Dermis blood vessel endothelial cell (primary cell): ENCODE results near the gene PRKG1. TPM values are rescaled to one million over a fixed set of nuclear protein-coding genes. Genes with fewer than 3 reads are reported as not detected.
A peak's percentile ranks its signal among the peaks of the same experiment; 100 is the strongest.
"Not testable (repeated sequence)": the region's sequence is repeated elsewhere in the genome, so short reads cannot be mapped to it uniquely, and the experiment has no call there.

Experiments
- DNase-seq: peaks from one replicate; pipeline ENCODE4 v3.0.0; 2010
- total RNA-seq: library from RNA; depleted of rRNA; stranded (reverse); fragments of >200 nt; gene quantifications from 2 replicates; pipeline ENCODE4 v1.2.3, GENCODE V29; 2014

PRKG1 gene
- total RNA-seq, 1 donor from 2014 or later: 4.1 TPM

- DNase-seq: no peak
Observed at GRCh38 chr10:51228714-51229100, 154.4 kb downstream of the PRKG1 start.

- DNase-seq: no peak
Observed at GRCh38 chr10:51230887-51231585, 156.7 kb downstream of the PRKG1 start.

- DNase-seq: no peak
Observed at GRCh38 chr10:51231754-51232153, 157.5 kb downstream of the PRKG1 start.

- DNase-seq: no peak
Observed at GRCh38 chr10:51233337-51234100, 159.2 kb downstream of the PRKG1 start.

GRCh38 chr10:51235865-51236264 is 161.6 kb downstream of the PRKG1 start:
- no peak for DNase-seq

GRCh38 chr10:51239006-51239405 is 164.7 kb downstream of the PRKG1 start:
- DNase-seq: no peak

GRCh38 chr10:51241461-51241860 is 167.2 kb downstream of the PRKG1 start:
- DNase-seq: no peak

- no peak for DNase-seq
Observed at GRCh38 chr10:51242393-51242792, 168.1 kb downstream of the PRKG1 start.

- DNase-seq: no peak
Observed at GRCh38 chr10:51244309-51244708, 170.0 kb downstream of the PRKG1 start.

GRCh38 chr10:51244748-51245490 is 170.6 kb downstream of the PRKG1 start:
- DNase-seq: peak; percentile 1

GRCh38 chr10:51246156-51246555 is 171.9 kb downstream of the PRKG1 start:
- no peak for DNase-seq

GRCh38 chr10:51250278-51250920 is 176.1 kb downstream of the PRKG1 start:
- no peak for DNase-seq

- DNase-seq: peak; percentile 8
Observed at GRCh38 chr10:51251110-51251509, 176.8 kb downstream of the PRKG1 start.

GRCh38 chr10:51255381-51255780 is 181.1 kb downstream of the PRKG1 start:
- DNase-seq: no peak

GRCh38 chr10:51257511-51258248 is 183.4 kb downstream of the PRKG1 start:
- DNase-seq: no peak

GRCh38 chr10:51260376-51260775 is 186.1 kb downstream of the PRKG1 start:
- no peak for DNase-seq

GRCh38 chr10:51266496-51266895 is 192.2 kb downstream of the PRKG1 start:
- no peak for DNase-seq

GRCh38 chr10:51267980-51268570 is 193.8 kb downstream of the PRKG1 start:
- not testable (repeated sequence) for DNase-seq

- no peak for DNase-seq
Observed at GRCh38 chr10:51269821-51270220, 195.5 kb downstream of the PRKG1 start.

- DNase-seq: no peak
Observed at GRCh38 chr10:51270936-51271530, 196.7 kb downstream of the PRKG1 start.

- not testable (repeated sequence) for DNase-seq
Observed at GRCh38 chr10:51272099-51272498, 197.8 kb downstream of the PRKG1 start.
